Stimulated activated CD4-positive, alpha-beta T cell treated with anti-CD3 and anti-CD28 coated beads, TNF-alpha, amount 100 ng/mL, for 1 hour (primary cell): Measurements from ENCODE around the gene CLEC11A.

ENCODE experiments used
- DNase-seq, 3 donors: peaks; one replicate each; pipeline ENCODE4 v3.0.0-alpha.2; 2020; ENCODE audit warnings: low read depth in 3 of 3, low spot score in 1 of 3

Gene CLEC11A

GRCh38 chr19:50723069-50723468 lies at the start of gene CLEC11A:
CLEC11A (plus strand) TSS chr19:50723364; CDS start chr19:50723526, 162 bp downstream.
- no peak for DNase-seq

DNA sequence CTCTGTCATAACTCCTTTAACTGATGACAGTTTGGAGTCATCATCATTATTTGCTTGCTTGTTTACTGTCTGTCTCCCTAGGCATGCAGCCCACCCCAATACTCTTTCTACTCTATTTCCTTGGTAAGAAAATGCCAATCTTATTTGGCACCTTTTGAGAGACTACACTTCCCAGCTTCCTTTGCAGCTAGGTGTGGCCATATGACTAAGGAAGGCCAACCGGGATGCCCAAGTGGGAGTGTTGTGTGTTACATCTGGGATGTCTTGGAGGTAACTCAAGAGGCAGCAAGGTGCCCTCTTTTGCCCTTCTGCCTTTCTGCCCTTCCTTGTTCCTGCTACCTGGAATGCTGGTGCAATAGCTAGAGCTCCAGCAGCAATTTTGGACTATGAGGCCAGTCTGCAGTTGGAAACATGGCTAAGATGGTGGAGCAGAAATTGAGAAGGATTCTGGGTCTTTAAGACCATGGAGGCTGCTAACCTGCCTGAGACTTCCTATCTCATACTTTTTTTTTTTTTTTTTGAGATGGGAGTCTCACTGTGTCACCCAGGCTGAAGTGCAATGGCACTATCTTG lies 46.5 kb upstream of the CLEC11A start:
- DNase-seq: no peak

DNA sequence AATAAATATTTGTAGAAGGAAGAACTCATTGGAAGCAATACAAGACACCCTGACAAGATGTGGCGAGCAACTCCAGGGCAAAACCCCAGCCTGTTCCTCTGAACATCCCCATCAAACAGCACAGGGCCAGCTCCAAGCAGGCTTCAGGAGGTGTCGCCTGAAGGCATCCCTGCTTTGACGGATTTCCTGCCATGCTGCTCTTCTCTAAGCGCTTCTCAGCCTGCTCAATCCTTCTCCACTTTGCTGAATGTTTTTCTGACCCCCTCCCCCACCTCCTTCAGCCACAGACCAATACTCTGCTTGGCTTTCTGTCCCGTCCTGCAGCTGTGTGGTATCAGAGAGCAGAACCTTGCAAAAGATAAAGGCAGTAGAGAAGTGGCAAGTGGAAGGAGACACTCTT lies 45.5 kb upstream of the CLEC11A start:
- no peak for DNase-seq

- DNase-seq: no peak
These were observed 44.8 kb upstream of the CLEC11A start for GRCh38 chr19:50678323-50678722.

- DNase-seq: peak in 2 of 3 donors; percentile 46 to 73
These were observed 43.7 kb upstream of the CLEC11A start for GRCh38 chr19:50679177-50680125.

DNA sequence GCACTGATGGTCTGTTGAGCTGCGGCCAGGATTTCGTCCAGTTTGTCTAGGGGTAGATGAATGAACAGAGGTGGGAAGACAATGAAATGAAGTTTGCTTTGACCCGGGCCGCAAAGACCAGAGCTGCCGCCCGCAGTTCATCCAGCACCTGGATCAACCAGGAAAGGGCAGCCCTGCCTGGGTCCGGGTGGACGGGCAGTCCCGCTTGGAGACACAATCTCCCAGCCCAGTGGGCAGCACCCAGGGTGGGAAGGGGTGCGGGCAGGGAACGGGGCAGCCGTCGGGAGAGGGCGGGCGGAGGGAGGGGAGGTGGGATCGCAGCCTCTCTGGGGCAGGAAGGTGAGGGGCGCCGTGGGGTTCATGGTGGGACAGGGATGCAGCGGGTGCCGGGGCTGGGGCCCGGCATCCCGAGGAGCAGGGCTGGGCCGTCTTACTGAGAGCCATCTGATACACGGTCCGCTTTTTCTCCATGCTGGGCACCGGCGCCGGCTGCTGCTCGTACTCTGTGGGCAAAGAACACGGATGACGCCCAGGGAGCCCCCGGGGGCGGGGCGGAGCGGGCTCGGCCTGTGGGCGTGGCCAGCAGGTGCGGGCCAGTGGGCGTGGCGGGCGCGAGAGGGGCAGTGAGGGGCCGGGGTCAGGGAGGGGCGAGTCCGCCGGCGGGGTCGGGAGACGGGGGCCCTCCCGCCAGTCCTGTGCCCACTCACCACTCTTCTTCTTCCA lies 36.7 kb upstream of the CLEC11A start:
- DNase-seq: no peak

DNA sequence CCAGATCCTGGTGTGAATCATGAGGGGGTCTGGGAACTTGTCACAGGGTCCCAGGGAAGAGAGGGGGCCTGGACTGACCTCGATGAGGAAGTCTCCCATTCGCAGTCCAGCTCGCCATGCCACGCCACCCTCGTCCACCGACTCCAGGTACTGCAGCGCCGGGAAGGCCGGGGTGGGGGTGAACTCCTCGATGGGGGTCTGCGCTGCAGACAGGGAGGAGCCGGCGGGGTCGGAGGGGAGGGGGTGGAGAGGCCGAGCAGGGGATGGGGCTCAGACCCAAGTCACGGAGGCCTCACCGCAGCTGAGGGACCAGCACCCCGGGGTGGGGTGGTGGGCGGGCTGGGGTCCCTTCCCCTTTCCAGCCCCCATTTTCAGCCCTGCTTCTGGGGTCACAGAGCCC lies 34.4 kb upstream of the CLEC11A start:
- no peak for DNase-seq

DNA sequence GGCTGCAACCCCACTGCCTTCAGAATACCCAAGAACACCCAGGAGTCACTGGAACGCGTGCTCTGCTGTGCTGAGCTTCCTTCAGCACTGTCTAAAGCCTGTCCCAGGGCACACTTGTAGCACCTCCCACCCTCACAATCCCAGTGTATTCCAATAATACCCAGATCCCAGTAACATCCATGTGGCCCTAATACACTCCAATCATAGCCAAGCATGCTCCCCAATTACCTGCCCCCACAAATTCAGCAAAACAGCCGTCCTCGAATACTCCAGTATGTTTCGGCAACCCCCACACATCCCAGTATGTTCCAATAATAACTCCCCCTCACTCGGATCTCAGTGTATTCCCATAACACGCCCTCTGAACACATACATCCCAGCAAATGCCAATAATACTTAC lies 32.7 kb upstream of the CLEC11A start:
- no peak for DNase-seq

- no peak for DNase-seq
These were observed 29.8 kb upstream of the CLEC11A start for GRCh38 chr19:50693064-50693975.

DNA sequence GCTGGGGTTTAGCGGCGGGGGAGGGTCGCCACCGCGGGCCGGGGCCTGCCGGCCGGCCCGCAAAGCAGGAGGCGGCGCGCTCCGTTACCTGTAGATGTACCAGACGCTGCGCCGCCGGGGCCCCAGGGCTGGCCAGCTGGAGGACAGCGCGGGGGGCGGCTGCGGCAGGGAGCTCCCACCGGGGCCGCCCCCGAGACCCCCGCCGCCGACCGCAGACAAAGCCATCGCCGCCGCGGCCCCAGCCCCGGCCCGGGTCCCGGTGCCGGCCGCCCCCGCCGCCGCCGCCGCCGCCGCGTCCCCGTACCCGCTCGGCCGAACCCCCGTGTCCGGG lies 28.4 kb upstream of the CLEC11A start:
- no peak for DNase-seq

DNA sequence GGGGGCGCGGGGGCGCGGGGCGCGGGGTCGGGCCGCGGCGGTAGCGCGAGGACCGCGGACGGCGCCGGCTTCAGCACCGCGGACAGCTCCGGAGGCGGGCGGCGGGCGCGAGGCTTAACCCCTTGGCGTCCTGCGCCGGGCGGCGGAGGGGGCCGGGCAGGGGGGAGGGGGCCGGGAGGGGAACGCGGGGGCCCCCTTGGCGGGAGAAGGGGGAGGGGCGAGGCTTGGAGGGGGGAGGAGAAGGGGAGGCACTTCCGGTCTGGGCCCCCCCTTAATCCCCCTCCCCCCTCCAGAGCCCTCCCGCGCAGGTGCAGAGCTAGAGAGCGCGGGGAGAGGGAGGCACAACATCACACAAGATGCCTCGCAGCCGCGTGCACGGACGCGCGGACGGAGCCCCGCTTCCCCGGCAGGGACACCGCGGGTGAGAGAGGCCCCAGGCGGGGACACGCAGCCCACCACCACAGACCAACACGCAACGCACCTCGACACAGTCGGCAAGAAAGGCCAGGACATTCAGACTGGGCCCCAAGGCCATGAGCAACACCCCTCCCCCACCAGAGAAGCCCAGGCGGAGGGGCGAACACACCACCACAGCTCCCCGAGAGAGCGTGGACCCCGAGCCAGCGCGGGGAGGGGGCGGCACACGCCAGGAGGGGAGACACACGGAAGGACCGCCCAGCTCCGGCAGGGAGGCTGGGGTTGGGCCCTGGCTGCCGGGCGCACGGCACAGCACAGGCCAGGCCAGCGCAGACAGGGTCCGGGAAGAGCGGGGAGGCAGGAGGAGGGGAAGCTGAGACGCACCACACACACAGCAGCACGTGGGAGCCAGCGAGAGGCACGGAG lies 27.7 kb upstream of the CLEC11A start:
- DNase-seq: no peak

DNA sequence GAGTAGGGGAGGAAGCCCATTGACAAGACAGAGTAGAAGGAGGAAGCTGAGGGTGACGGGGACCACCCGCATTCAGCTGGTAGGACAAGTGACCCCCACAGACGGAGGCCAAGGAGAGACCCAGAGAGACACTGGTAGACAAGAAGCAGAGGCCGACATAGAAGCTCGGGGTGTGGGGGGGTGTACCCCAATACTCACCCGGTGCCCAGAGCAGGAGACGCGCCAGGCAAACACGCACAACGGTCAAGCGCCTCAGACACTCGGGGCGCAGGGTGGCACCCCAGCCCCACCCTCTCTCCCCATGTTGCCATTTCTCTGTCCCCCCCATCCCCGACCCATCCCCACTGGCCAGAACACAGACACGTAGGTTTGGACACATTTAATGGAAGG lies 27.1 kb upstream of the CLEC11A start:
- DNase-seq: no peak

GRCh38 chr19:50697414-50698124 lies 25.6 kb upstream of the CLEC11A start:
- no peak for DNase-seq

GRCh38 chr19:50701367-50701985 lies 21.7 kb upstream of the CLEC11A start:
- no peak for DNase-seq

DNA sequence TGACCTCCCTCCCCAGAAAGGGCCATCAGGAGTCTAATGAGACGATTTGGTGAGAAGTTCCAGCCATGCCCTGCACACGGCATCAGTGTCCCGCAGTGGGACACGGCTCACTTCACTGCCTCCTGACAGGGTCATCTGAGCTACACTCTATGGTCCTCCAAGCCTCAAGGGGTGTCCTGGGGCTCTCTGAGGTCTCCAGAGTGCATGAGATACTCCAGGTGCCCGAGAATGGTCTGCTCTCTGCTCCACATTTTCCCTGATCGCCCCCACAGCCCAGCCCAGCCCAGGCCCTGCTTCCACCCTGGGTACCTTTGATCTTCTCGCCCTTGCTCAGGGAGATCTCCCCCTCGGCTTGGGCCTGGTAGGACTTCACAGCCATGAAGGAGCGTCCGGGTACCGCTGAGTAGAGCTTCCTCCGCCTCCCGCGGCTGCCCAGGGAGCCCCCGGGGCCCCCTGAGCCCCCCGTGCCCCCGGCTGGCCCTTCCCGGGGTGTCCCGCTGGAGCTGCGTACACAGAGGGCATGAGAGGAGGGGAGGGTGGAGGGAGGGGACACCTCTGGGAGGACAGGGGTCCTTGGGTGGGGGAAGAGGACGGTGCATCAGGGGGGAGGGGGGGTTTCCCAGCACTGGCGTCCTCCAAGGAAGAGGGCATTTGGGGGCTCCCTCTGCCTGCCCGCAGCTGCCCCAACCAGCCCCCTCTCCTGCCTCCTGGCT lies 20.9 kb upstream of the CLEC11A start:
- no peak for DNase-seq

DNA sequence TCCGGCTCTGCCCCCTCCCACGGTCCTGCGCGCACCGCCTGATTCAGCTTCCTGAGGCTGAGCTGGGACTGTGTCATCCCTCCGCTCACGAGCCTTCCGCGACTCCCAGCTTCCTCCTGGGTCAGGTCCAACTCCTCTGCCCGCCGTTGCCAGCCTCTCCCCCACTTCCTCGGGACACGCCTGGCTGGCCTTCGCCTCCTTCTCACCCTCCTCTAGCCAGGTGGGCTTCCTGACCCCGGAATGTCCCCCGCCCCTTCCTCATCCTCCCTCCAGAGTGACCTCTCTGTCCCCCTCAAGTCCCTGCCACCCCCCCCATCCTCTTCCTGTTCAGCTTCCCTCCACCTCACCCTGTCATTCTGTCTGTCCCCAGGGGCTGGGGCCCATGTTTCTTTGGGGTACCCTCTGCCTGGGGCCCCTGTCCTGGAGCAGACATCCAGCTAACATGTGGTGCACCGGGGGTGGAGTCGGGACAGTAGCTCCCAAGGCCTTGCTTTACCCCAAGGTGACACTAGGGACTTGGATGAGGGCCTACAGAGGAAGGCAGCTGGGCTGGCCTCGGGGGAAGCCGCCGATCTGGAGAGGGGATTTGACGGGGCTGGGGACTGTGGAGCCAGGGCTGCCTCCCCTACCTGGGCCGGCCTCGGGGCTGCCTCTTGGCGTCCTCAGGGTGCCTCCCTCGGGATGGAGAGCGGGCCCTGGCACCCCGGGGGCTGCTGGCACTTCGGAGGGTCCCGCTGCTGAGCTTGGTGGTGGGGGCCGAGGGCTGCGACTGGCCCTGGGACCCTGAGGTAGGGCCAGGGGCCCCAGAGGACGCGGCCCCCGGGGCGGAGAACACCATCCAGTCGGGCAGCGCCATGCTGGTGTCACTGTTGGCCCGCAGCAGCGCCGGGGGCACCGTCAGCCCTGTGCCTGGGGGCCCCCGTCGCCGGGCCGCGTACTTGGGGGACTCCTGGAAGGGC lies 20.0 kb upstream of the CLEC11A start:
- no peak for DNase-seq
